Glutamatergic neuron (in vitro differentiated cells): Measurements from ENCODE around the gene XYLT1. TPM values are rescaled to one million over a fixed set of nuclear protein-coding genes. Genes with fewer than 3 reads are reported as not detected.

Experiments
- DNase-seq: peaks from one replicate; pipeline ENCODE4 v3.0.0; 2022
- H3K27ac Mint-ChIP-seq: one replicate; pipeline ENCODE4 v1.8.0; 2020; ENCODE audit warnings: mild to moderate bottlenecking, mixed read lengths, inconsistent platforms; ENCODE audit not compliant: unreplicated experiment
- H3K27me3 Mint-ChIP-seq: one replicate; pipeline ENCODE4 v1.8.0; 2020; ENCODE audit warnings: mild to moderate bottlenecking, moderate library complexity, mixed read lengths, inconsistent platforms; ENCODE audit not compliant: unreplicated experiment
- H3K36me3 Mint-ChIP-seq: one replicate; pipeline ENCODE4 v1.8.0; 2020; ENCODE audit warnings: mild to moderate bottlenecking, mixed read lengths, inconsistent platforms; ENCODE audit not compliant: unreplicated experiment
- H3K4me1 Mint-ChIP-seq: one replicate; pipeline ENCODE4 v1.8.0; 2020; ENCODE audit warnings: mild to moderate bottlenecking, low read depth, mixed read lengths, inconsistent platforms; ENCODE audit not compliant: unreplicated experiment
- H3K4me3 Mint-ChIP-seq: one replicate; pipeline ENCODE4 v1.8.0; 2020; ENCODE audit warnings: mild to moderate bottlenecking, mixed read lengths, inconsistent platforms; ENCODE audit not compliant: unreplicated experiment
- H3K9me3 Mint-ChIP-seq: one replicate; pipeline ENCODE4 v1.8.0; 2020; ENCODE audit warnings: mild to moderate bottlenecking, moderate library complexity, mixed read lengths, inconsistent platforms; ENCODE audit not compliant: unreplicated experiment
- total RNA-seq: library from RNA; stranded (reverse); fragmentation: NEBNext Ultra II Directional; extraction: Animal tissue kit (Norgen Biotek cat#: 25700); gene quantifications from one replicate; pipeline ENCODE4 v1.2.1, GENCODE V29; 2021; ENCODE audit not compliant: unreplicated experiment
- TF ChIP-seq, protein P1 (sequence below): fragments of 200-600 bp; sonication (generic); IDR thresholded peaks from one replicate; pipeline ENCODE4 v1.5.0; 2021; ENCODE audit not compliant: partially characterized antibody, unreplicated experiment

XYLT1 gene
- total RNA-seq, 1 donor from 2014 or later, result 18.4 TPM

DNA sequence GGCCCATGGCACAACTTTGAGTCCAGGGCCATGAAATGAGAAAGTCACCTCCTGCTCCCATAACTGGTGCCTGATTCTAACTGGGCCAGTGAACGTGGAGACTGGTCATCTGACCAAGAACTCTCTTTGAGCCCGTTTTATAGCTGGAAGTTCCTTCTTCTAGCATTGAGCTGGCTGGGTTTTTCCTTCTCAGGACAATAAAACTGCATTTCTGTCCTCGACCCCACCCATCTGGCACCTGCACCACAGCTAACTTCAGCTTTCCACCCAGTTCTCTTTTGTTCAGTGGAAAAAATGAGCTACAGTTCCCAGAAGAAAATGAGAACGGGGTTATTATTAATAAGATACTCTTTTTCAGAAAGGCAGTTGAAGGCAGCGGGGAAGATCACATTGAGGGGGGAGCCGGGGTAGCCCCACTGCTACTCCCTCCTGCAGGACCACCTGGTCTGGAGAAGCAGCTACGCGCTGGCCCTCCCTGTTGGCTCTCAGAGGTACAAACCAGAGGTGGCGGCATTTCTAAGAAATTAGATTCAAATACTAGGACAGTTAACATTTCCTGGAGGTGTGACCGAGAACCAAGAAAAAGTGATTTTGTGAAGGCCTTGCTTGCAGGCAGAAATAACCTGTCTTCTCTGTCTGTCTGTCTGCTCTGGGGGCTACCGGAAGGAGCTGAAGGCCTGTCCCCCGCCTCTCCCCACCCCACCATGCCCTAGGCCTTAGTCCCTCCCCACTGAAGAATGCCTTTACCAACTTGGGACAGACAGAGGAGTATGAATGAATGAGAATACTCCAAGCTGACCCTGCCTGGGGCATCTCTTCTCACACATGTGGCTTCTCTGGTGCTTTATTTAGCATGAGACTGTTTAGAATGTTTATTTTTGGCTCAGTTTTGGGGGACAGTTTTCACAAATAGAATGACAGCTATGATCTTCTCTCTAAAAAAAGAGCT is 123.9 kb downstream of the XYLT1 start:
- Mint-ChIP-seq H3K9me3 (peaks cover 4% of the 10 kb centered on the region), H3K27me3 (peaks cover 5% of the 10 kb centered on the region), H3K27ac (no peak overlapping the region), H3K36me3 (no peaks in the 10 kb centered on the region), H3K4me3 (no peak overlapping the region), H3K4me1 (peaks cover 15% of the 10 kb centered on the region)
- DNase-seq, result no peak
- TF ChIP-seq, protein P1, sequence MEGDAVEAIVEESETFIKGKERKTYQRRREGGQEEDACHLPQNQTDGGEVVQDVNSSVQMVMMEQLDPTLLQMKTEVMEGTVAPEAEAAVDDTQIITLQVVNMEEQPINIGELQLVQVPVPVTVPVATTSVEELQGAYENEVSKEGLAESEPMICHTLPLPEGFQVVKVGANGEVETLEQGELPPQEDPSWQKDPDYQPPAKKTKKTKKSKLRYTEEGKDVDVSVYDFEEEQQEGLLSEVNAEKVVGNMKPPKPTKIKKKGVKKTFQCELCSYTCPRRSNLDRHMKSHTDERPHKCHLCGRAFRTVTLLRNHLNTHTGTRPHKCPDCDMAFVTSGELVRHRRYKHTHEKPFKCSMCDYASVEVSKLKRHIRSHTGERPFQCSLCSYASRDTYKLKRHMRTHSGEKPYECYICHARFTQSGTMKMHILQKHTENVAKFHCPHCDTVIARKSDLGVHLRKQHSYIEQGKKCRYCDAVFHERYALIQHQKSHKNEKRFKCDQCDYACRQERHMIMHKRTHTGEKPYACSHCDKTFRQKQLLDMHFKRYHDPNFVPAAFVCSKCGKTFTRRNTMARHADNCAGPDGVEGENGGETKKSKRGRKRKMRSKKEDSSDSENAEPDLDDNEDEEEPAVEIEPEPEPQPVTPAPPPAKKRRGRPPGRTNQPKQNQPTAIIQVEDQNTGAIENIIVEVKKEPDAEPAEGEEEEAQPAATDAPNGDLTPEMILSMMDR, result no peak

DNA sequence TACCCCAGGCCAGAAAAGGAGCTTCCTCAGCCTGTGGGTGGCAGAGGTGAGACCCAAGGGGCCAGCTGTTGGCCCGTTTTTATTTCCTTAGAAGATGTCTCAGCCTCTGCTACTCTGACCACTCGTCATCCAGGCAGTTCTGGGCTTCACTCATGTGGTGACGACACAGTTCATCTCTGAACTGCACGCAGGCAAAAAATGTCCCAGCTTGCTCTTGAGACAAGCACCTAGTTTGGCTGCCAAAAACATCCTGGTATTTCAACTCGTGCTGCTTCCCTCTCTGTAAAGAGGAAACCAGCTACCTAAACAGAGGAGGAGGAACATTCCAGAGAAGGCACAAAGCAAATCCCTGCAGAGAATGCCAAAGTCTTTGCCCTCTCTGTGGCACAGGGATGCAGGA is 125.7 kb downstream of the XYLT1 start:
- H3K27me3 Mint-ChIP-seq, result peaks cover 2% of the 10 kb centered on the region
- no peak for DNase-seq
- H3K27ac Mint-ChIP-seq, result no peak overlapping the region
- no peaks in the 10 kb centered on the region for H3K36me3 Mint-ChIP-seq
- no peak overlapping the region for H3K4me3 Mint-ChIP-seq
- TF ChIP-seq, protein P1, result no peak
- H3K9me3 Mint-ChIP-seq, result peaks cover 3% of the 10 kb centered on the region
- peaks cover 6% of the 10 kb centered on the region for H3K4me1 Mint-ChIP-seq

DNA sequence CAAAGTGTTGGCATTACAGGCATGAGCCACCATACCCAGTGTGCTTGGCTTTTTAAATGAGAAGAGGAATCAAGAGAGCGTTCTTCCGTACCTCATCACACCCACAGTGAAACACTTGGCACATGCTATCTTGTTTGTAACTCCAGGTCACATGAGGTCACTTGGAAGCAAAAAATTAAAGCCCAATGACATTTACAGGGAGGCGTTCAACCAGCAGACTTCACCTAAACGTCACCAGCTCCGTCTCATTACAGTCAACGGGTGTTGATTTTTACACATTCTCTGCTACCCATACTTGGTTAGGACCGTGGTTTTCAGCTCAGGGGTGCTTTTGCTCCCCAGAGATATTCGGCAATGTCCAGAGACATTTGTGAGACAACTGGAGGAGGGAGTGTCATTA is 127.0 kb downstream of the XYLT1 start:
- H3K4me1 Mint-ChIP-seq, result peaks cover 6% of the 10 kb centered on the region
- H3K9me3 Mint-ChIP-seq, result peaks cover 3% of the 10 kb centered on the region
- no peak overlapping the region for H3K4me3 Mint-ChIP-seq
- H3K27ac Mint-ChIP-seq, result no peak overlapping the region
- peaks cover 6% of the 10 kb centered on the region for H3K27me3 Mint-ChIP-seq
- H3K36me3 Mint-ChIP-seq, result no peaks in the 10 kb centered on the region
- TF ChIP-seq, protein P1, result no peak
- DNase-seq, result no peak

GRCh38 chr16:17343028-17343427 is 127.7 kb downstream of the XYLT1 start:
- Mint-ChIP-seq H3K9me3 (peaks cover 3% of the 10 kb centered on the region), H3K36me3 (no peaks in the 10 kb centered on the region), H3K4me3 (no peak overlapping the region), H3K4me1 (peaks cover 6% of the 10 kb centered on the region), H3K27me3 (peaks cover 6% of the 10 kb centered on the region), H3K27ac (no peak overlapping the region)
- no peak for DNase-seq
- TF ChIP-seq, protein P1, result no peak

- peaks cover 3% of the 10 kb centered on the region for H3K27me3 Mint-ChIP-seq
- H3K9me3 Mint-ChIP-seq, result peaks cover 2% of the 10 kb centered on the region
- peaks cover 2% of the 10 kb centered on the region for H3K4me1 Mint-ChIP-seq
- H3K27ac Mint-ChIP-seq, result no peak overlapping the region
- no peaks in the 10 kb centered on the region for H3K36me3 Mint-ChIP-seq
- DNase-seq, result no peak
- TF ChIP-seq, protein P1, result no peak
- no peak overlapping the region for H3K4me3 Mint-ChIP-seq
These were observed 128.7 kb downstream of the XYLT1 start for GRCh38 chr16:17342031-17342430.
